LNCAP (cell line): ENCODE results near the gene ITPR1.

Experiments
- TF ChIP-seq, protein P1 (sequence below): fragments of 450-650 bp; IDR thresholded peaks from 2 replicates; pipeline ENCODE4 v1.5.1; 2017; ENCODE audit warnings: mild to moderate bottlenecking

ITPR1 gene

GRCh38 chr3:4501437-4501836, 8.3 kb downstream of the ITPR1 start:
- TF ChIP-seq, protein P1, sequence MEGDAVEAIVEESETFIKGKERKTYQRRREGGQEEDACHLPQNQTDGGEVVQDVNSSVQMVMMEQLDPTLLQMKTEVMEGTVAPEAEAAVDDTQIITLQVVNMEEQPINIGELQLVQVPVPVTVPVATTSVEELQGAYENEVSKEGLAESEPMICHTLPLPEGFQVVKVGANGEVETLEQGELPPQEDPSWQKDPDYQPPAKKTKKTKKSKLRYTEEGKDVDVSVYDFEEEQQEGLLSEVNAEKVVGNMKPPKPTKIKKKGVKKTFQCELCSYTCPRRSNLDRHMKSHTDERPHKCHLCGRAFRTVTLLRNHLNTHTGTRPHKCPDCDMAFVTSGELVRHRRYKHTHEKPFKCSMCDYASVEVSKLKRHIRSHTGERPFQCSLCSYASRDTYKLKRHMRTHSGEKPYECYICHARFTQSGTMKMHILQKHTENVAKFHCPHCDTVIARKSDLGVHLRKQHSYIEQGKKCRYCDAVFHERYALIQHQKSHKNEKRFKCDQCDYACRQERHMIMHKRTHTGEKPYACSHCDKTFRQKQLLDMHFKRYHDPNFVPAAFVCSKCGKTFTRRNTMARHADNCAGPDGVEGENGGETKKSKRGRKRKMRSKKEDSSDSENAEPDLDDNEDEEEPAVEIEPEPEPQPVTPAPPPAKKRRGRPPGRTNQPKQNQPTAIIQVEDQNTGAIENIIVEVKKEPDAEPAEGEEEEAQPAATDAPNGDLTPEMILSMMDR = no peak

DNA sequence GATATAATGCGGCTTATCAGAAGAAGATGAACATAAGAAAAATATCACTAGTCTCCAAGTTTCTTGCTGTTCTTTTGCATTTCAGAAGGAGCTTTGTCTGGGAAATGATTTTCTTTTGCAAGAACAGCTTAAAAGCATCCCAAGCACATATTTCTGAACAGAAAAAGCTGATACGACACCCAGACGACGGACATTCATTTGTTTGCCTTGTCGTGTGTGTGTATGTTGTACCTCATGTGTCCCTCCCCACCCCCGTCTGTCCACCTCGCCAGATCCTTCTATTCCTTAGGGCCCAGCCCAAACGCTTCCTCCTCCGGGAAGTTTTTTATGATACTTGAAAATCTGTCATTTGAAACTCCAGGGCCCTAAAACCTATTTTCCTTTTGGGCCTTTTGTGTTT, 8.8 kb downstream of the ITPR1 start:
- TF ChIP-seq, protein P1 = no peak

GRCh38 chr3:4503050-4503449, 9.9 kb downstream of the ITPR1 start:
- TF ChIP-seq, protein P1 = no peak

- TF ChIP-seq, protein P1 = no peak
These were observed 11.5 kb downstream of the ITPR1 start for GRCh38 chr3:4504340-4505261.

DNA sequence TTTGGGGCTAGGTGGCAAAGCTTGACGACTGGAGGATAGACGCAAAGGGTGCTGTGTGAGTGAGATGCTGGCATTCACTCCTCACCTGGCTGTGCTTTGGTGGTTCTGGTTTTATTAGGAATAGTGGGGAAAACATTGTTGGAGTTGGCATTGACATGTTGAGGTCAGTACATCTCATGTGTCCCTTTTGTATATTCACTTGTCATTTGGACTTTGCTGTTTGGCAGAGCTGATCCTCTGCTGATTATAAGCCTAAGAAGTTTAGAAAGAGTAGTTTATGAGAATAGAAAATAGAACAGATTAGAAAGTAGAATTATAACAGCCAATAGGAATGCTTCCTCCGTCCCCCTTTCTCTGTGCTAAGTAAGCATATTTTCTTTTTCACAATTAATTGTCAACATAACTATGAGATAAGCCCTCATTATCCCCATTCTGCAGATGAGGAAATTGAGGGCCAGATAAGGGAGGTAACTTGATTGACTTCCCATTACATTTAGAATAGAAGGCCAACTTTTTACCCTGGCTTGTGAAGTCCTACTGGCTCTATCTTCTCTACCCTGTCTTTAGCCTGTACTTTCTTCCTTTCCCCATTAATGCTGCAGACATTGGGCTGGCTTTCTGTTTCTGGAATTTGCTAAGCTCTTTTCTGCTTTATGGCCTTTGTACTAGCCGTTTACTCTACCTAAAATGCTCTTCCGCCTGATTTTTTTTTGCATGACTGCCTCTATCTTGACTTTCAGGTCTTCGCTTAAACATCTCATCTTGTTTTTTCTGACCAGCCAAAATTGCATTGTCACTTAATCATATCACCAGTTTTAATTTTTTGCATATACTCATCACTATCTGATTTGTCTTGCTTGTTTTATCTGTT, 12.8 kb downstream of the ITPR1 start:
- TF ChIP-seq, protein P1 = no peak

- TF ChIP-seq, protein P1 = no peak
These were observed 13.4 kb downstream of the ITPR1 start for GRCh38 chr3:4506559-4507023.

DNA sequence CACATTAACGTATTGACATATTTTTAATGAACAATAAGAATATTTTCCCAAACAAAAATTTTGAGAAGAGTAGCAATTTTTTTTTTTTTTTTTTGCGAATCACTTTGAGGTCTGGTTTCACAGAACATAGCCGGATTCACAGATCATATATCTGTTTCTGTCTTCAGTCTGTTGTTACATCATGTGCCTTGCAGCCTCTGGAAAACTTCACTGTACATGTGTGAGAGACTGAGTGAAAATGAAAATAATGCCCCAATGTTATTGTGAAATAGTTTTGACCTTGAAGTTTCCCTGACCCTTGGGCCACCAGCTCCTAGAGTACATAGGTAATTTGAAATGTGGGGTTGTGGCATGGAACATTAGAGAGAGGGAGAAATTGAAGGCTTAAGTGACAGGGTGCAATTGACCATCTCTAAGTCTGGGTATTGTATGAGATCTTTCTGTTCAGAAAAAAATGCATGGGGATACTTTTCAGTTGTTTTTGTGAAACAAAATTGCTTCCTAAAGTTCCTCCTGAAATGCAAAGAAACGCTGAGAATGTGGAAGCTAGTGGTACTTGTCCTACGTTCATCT, 14.0 kb downstream of the ITPR1 start:
- TF ChIP-seq, protein P1 = no peak
